ENCODE measurements around the gene CCNG2. TPM values are rescaled to one million over a fixed set of nuclear protein-coding genes. Genes with fewer than 3 reads are reported as not detected.
A peak's percentile ranks its signal among the peaks of the same experiment; 100 is the strongest.
"Not testable (repeated sequence)": the region's sequence is repeated elsewhere in the genome, so short reads cannot be mapped to it uniquely, and the experiment has no call there.

Gene CCNG2
- total and polyA plus RNA-seq, 5 donors, result 5.4 to 15.4 (median 10.6) TPM

DNA sequence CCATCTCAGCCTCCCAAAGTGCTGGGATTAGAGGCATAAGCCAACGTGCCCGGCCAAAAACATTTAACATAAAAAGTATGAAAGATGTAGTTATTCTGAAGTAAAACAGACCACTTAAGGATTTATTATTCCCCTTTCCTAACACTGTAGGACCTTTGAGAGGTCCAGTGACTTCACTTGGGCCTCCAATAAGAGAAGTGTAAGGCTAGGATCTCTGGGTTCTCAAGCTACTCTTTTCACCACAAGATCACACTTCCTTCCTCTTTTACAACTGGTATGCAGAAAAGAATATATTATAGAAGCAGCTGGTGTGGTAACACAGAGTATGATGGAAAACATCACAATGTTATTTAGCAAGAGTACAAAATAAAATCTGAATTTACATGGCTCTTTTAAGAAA is 30.2 kb upstream of the CCNG2 start:
- Histone ChIP-seq H3K4me3 (ENCODE audit: low read length) (no peak overlapping the region), H3K27me3 (ENCODE audit: control insufficient read depth, insufficient read depth) (no peaks in the 10 kb centered on the region), H3K4me1 (ENCODE audit: control insufficient read depth, insufficient read depth, low read length) (peaks cover 2% of the 10 kb centered on the region), H3K9me3 (ENCODE audit: control insufficient read depth, low read length) (no peaks in the 10 kb centered on the region), H3K27ac (ENCODE audit: low read length) (no peak overlapping the region)
- no peak for DNase-seq
- intact Hi-C loops (cut with DNase I), result no loop called here
- peak; percentile 46 to 54 for ATAC-seq
- WGBS, result 87% methylated on average over 2 of the region's 2 CpGs

DNA sequence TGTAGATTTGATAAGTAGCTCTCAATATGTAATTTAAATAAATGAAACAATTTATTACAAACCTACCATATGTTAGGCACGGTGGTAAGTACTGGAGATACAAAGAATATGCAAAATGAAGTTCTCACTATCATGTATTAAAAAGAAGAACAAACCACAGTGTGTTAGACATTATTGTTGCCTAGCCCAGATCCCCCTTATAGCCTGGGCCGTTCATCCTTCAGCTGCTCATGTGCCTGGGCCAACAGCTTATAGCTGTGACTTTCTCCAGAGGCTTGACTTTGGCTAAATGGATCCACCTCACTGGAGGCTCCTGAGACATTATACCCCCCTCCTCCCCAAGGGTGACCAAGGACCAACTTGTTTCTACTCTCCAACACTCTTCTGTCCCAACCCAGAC is 29.8 kb upstream of the CCNG2 start:
- no peak overlapping the region for H3K4me3 ChIP-seq (ENCODE audit: low read length)
- ATAC-seq (no peak), DNase-seq (no peak)
- WGBS, result 67% methylated on average over 2 of the region's 2 CpGs
- H3K4me1 ChIP-seq (ENCODE audit: control insufficient read depth, insufficient read depth, low read length), result peaks cover 2% of the 10 kb centered on the region
- H3K27me3 ChIP-seq (ENCODE audit: control insufficient read depth, insufficient read depth), result no peaks in the 10 kb centered on the region
- intact Hi-C loops (cut with DNase I), result no loop called here
- H3K9me3 ChIP-seq (ENCODE audit: control insufficient read depth, low read length), result no peaks in the 10 kb centered on the region
- H3K27ac ChIP-seq (ENCODE audit: low read length), result no peak overlapping the region

DNA sequence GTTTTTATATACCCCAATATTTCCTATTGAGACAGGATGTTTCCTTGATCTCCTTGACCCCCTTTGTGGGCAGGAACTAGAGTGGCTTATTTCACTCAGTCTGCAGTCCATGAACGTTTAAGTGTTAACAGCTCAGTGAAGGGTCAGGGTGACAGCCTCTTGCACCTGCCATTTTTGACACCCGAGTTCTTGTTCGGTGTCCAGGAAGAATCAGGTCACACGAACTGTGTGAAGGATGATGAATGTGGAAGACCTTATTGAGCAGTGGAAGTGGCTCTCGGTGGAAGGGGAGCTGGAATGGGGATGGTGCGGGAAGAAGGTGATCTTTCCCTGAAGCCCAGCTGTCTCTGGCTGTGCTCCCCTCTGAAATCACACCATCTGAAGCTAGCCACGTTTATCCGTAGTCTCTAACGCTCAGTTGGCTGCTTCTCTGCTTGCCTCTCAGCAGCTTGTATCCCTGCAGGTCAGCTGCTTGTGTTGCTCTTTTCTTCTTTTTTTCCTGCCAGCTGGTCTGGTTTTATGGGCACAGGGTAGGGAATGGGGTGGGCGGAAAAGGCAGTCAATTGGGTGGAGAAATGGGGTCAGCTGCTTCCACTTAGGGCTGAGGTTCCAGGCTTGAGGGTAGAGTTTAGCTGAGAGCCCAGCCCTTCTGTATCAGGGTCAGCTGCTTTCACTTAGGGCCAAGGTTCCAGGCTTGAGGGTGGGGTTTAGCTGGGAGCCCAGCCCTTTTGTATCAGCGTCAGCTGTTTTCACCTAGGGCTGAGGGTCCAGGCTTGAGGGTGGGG is 29.0 kb upstream of the CCNG2 start:
- Histone ChIP-seq H3K9me3 (ENCODE audit: control insufficient read depth, low read length) (no peaks in the 10 kb centered on the region), H3K27me3 (ENCODE audit: control insufficient read depth, insufficient read depth) (no peaks in the 10 kb centered on the region), H3K4me1 (ENCODE audit: control insufficient read depth, insufficient read depth, low read length) (peaks cover 2% of the 10 kb centered on the region), H3K4me3 (ENCODE audit: low read length) (no peak overlapping the region), H3K27ac (ENCODE audit: low read length) (no peak overlapping the region)
- no peak for DNase-seq
- intact Hi-C loops (cut with DNase I), result no loop called here
- no peak for ATAC-seq
- 43% methylated on average over 11 of the region's 11 CpGs for WGBS

DNA sequence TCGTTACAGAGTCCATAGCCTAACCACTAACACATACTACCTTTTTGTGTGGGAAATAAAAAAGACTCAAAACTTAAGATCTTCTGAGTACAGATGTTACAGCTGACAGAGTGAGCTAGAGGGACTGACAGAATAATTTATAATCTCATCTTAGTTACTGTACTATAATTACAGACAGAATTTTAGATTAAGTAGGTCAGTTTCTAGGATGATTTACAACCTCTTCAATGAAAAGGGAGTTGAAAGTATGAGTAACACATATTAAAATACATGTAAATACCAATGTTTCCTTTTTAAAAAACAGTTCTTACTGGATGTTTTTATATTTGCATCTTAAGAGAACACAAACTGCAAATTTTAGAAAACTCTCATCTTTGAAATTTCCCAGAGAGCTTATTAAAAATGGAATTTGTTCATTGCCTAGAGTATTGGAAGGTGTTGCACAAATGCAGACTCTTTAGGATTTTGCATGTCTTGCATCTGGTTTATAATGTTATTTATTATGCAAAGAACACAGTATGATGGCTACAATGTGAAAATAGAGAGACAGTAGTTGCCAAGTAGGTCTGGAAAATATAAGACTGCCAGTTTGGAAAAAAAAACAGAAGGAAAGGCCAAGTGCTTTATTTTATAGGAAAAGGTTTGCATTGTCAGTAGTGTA is 24.2 kb upstream of the CCNG2 start:
- ATAC-seq, result no peak
- WGBS, result 85% methylated on average over 1 of the region's 1 CpG

DNA sequence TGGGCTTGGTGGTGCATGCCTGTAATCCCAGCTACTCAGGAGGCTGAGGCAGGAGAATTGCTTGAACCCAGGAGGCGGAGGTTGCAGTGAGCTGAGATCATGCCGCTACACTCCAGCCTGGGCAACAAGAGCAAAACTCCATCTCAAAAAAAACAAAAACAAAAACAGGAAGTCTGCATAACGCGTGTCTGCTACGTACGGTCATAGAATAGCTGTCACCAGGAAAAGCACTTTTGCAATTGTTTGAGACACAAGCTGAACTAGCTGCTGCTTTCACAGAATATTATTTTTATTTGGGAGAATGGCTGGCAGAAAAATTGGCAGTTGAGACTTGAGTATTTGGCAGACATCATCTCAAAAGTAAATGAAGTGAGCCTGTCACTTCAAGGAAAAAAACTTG is 19.6 kb upstream of the CCNG2 start:
- H3K4me3 ChIP-seq (ENCODE audit: low read length); H3K9me3 ChIP-seq (ENCODE audit: control insufficient read depth, low read length); H3K27me3 ChIP-seq (ENCODE audit: control insufficient read depth, insufficient read depth); intact Hi-C loops (cut with DNase I); DNase-seq; ATAC-seq; H3K27ac ChIP-seq (ENCODE audit: low read length); H3K4me1 ChIP-seq (ENCODE audit: control insufficient read depth, insufficient read depth, low read length): not testable (repeated sequence)
- WGBS, result 38% methylated on average over 6 of the region's 6 CpGs

More for the DNA sequence above, 24.2 kb upstream of the CCNG2 start:
- H3K27ac ChIP-seq (ENCODE audit: low read length), result no peak overlapping the region
- no peaks in the 10 kb centered on the region for H3K27me3 ChIP-seq (ENCODE audit: control insufficient read depth, insufficient read depth)
- H3K9me3 ChIP-seq (ENCODE audit: control insufficient read depth, low read length), result no peaks in the 10 kb centered on the region
- H3K4me3 ChIP-seq (ENCODE audit: low read length), result no peak overlapping the region
- no peak for DNase-seq
- intact Hi-C loops (cut with DNase I), result no loop called here
- H3K4me1 ChIP-seq (ENCODE audit: control insufficient read depth, insufficient read depth, low read length), result no peaks in the 10 kb centered on the region

DNA sequence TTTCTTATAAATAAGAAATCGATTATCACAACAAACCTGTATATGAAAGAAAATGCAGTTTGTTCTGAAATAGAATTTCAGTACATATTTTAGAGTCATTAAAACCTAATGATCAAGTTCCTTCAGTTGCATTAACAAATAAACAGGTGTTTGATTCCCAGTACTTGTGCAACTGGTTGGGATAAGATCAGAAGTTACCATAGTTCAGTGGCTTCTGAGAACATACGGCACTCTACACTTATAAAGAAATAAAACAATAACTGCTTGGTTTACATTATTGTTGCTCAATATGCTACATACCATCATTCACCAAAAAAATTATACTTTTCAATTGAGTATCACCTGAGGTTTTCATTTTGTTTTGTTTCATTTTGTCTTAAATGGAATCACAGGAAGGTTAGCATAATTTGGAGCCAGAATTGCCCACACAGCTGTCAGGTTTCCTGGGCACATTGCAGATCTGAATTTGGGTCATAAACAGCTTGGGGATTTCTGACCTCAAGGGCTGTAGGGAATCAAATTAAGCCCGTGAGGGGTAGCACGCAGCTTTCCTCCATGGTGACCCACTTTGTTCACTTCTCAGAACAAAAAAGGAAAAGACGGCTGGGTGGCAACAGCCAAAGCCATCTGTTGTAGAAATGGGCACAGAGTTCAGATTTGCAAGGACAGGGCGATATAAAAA is 14.9 kb upstream of the CCNG2 start:
- no peaks in the 10 kb centered on the region for H3K27me3 ChIP-seq (ENCODE audit: control insufficient read depth, insufficient read depth)
- ATAC-seq (no peak), DNase-seq (no peak)
- intact Hi-C loops (cut with DNase I), result no loop called here
- no peaks in the 10 kb centered on the region for H3K9me3 ChIP-seq (ENCODE audit: control insufficient read depth, low read length)
- H3K4me1 ChIP-seq (ENCODE audit: control insufficient read depth, insufficient read depth, low read length), result no peaks in the 10 kb centered on the region
- H3K27ac ChIP-seq (ENCODE audit: low read length), result no peak overlapping the region
- no peak overlapping the region for H3K4me3 ChIP-seq (ENCODE audit: low read length)
- 77% methylated on average over 6 of the region's 6 CpGs for WGBS

DNA sequence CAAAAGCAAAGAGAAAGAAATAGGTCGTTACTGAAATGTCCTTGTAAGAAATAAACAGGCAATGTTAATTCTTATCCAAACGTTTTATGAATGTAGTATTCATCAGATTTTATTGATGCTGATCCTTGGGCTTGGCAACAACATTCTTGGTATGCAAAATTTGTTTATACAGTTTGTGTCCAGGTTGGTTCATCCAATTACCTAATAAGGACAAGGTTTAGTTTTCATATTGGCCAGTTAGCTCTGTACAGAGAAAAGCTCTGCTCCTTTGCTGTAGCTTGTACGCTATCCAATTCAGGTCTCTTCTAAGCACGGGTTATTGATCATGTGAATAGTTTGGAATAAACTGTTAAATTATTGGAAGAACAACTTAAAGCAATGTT is 14.4 kb upstream of the CCNG2 start:
- Histone ChIP-seq H3K9me3 (ENCODE audit: control insufficient read depth, low read length) (no peaks in the 10 kb centered on the region), H3K4me1 (ENCODE audit: control insufficient read depth, insufficient read depth, low read length) (no peaks in the 10 kb centered on the region), H3K4me3 (ENCODE audit: low read length) (no peak overlapping the region), H3K27ac (ENCODE audit: low read length) (no peak overlapping the region), H3K27me3 (ENCODE audit: control insufficient read depth, insufficient read depth) (no peaks in the 10 kb centered on the region)
- WGBS, result 71% methylated on average over 4 of the region's 4 CpGs
- intact Hi-C loops (cut with DNase I), result no loop called here
- DNase-seq (no peak), ATAC-seq (no peak)

DNA sequence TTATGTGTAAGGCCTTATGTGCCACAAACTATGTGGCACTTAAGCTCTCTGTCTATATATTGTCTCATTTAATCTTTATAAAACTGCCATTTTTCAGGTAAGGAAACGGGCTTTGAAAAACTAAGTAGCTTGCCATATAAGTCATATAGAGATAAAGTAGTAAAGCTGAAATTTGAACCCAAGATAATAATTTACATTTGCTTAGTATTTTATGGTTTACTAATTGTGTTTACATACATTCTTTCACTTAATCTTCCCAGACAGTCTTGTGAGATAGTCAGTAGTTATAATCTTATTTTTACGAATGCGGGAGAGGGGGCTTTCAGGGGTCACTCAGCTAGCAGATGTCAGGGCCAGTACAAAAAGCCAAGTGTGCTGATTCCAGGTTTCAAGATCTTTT is 13.9 kb upstream of the CCNG2 start:
- no peak for ATAC-seq
- WGBS, result 76% methylated on average over 3 of the region's 3 CpGs
- intact Hi-C loops (cut with DNase I), result no loop called here
- Histone ChIP-seq H3K9me3 (ENCODE audit: control insufficient read depth, low read length) (no peaks in the 10 kb centered on the region), H3K4me1 (ENCODE audit: control insufficient read depth, insufficient read depth, low read length) (no peaks in the 10 kb centered on the region), H3K27ac (ENCODE audit: low read length) (no peak overlapping the region), H3K27me3 (ENCODE audit: control insufficient read depth, insufficient read depth) (no peaks in the 10 kb centered on the region), H3K4me3 (ENCODE audit: low read length) (no peak overlapping the region)
- DNase-seq, result no peak

DNA sequence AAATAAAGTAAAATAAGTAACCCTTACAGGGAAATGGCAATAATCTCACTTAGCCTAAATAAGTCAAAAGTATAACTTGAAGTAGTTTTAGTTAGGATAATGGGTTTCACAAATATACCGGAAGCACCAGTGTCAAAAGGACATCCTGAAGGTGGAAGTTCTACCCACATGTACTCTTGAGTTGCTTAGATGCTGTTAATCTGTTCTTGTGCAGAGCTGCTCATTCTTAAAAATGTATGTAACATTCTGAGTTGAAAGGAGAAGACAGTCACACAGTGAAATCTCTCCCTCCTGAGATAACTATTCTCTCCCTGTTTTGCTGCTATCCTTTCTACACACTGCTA is 11.2 kb upstream of the CCNG2 start:
- DNase-seq (no peak), ATAC-seq (no peak)
- intact Hi-C loops (cut with DNase I), result no loop called here
- WGBS, result 63% methylated on average over 1 of the region's 1 CpG
- Histone ChIP-seq H3K27ac (ENCODE audit: low read length) (no peak overlapping the region), H3K9me3 (ENCODE audit: control insufficient read depth, low read length) (no peaks in the 10 kb centered on the region), H3K4me3 (ENCODE audit: low read length) (no peak overlapping the region), H3K4me1 (ENCODE audit: control insufficient read depth, insufficient read depth, low read length) (no peaks in the 10 kb centered on the region), H3K27me3 (ENCODE audit: control insufficient read depth, insufficient read depth) (no peaks in the 10 kb centered on the region)

DNA sequence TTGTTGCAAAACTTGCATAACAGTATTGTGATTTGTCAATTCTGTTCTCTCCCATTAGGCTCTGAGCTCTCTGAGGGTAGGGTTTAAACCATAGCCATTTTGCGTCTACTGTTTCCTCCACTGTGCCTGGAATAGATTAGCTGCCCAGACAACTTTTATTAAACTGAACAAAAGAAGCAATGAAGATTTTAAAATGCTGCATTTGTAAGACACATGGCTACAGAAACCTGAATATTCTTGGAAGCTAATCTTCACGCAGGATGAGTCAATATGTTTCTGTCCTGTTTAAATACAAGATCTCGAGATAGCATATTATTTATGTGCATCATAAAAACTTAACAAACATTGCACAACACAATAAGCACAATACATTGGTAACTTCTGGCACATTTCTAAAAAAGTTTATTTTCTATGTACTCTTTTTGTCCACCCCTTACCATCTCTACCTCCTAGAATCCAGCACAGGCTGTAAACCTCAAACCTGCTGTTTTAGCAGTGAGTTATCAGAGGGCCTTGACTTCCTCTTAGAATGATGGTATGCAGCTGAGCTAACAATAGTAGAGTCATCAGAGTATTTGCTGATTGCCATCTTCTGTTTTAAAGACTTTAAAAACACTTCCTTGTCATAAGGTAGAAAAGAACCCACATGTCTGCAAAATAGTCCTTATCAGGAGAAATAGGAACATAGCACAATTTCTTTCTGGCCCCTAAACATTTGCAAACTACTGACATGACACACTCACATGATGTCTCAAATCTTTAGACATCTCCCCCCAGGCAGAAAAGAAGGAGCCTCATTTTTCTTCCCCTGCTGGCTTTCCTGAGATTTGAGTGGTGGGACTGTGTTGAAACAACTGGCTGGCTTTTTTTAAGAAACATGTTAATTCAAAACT is 10.6 kb upstream of the CCNG2 start:
- ATAC-seq (no peak), DNase-seq (no peak)
- 81% methylated on average over 3 of the region's 3 CpGs for WGBS
- H3K27me3 ChIP-seq (ENCODE audit: control insufficient read depth, insufficient read depth), result no peaks in the 10 kb centered on the region
- H3K4me1 ChIP-seq (ENCODE audit: control insufficient read depth, insufficient read depth, low read length), result no peaks in the 10 kb centered on the region
- no peaks in the 10 kb centered on the region for H3K9me3 ChIP-seq (ENCODE audit: control insufficient read depth, low read length)
- H3K4me3 ChIP-seq (ENCODE audit: low read length), result no peak overlapping the region
- H3K27ac ChIP-seq (ENCODE audit: low read length), result no peak overlapping the region
- intact Hi-C loops (cut with DNase I), result no loop called here
